OCI-LY3 (cell line): ENCODE results near the gene ANKRD26.
A peak's percentile ranks its signal among the peaks of the same experiment; 100 is the strongest.

Experiments
- H2AFZ ChIP-seq: fragments of 200-600, 300-600 bp; shearing (Covaris generic); 2 replicates; pipeline ENCODE4 v1.6.0; 2014; ENCODE audit warnings: antibody characterized with exemption, low read depth, low read length
- H3K27ac ChIP-seq: fragments of 200-600, 300-600 bp; sonication (generic); 2 replicates; pipeline ENCODE4 v1.5.1; 2014; ENCODE audit warnings: mild to moderate bottlenecking, low read length, moderate library complexity, mixed read lengths
- H3K27me3 ChIP-seq: fragments of 200-600, 300-600 bp; sonication (generic); 2 replicates; pipeline ENCODE4 v1.6.1; 2014; ENCODE audit warnings: low read depth, low read length, mixed read lengths
- H3K36me3 ChIP-seq: fragments of 200-600, 300-600 bp; sonication (generic); replicated peaks from 2 replicates; pipeline ENCODE3; 2014; ENCODE audit warnings: low read depth, low read length, mixed read lengths
- H3K4me1 ChIP-seq: fragments of 300-600, 200-600 bp; sonication (generic); 2 replicates; pipeline ENCODE4 v1.6.1; 2014; ENCODE audit warnings: low read length, mixed read lengths
- H3K4me2 ChIP-seq: fragments of 200-600, 300-600 bp; sonication (generic); 2 replicates; pipeline ENCODE4 v1.6.1; 2014; ENCODE audit warnings: low read length, mixed read lengths
- H3K4me3 ChIP-seq: fragments of 300-600, 200-600 bp; sonication (generic); 2 replicates; pipeline ENCODE4 v1.5.1; 2014; ENCODE audit warnings: antibody characterized with exemption, mild to moderate bottlenecking, low read length, moderate library complexity
- H3K79me2 ChIP-seq: fragments of 300-600, 200-600 bp; shearing (Covaris generic); 2 replicates; pipeline ENCODE4 v1.6.1; 2014; ENCODE audit warnings: mild to moderate bottlenecking, low read length, mixed read lengths
- H3K9ac ChIP-seq: fragments of 300-600, 200-600 bp; shearing (Covaris generic); 2 replicates; pipeline ENCODE4 v1.6.0; 2014; ENCODE audit warnings: mild to moderate bottlenecking, low read length, moderate library complexity
- H3K9me3 ChIP-seq: fragments of 200-600, 300-600 bp; shearing (Covaris generic); 2 replicates; pipeline ENCODE4 v1.6.1; 2014; ENCODE audit warnings: low read length, mixed read lengths; ENCODE audit not compliant: insufficient read depth
- H4K20me1 ChIP-seq: fragments of 200-600, 300-600 bp; sonication (generic); 2 replicates; pipeline ENCODE4 v1.6.1; 2016; ENCODE audit warnings: low read length, mixed read lengths; ENCODE audit not compliant: insufficient read depth
- CTCF ChIP-seq: fragments of 200-600, 300-600 bp; sonication (generic); IDR thresholded peaks from 2 replicates; pipeline ENCODE4 v1.5.1; 2014; ENCODE audit warnings: antibody characterized with exemption, low read length, low read depth
- EZH2phosphoT487 ChIP-seq: fragments of 200-600 bp; shearing (Covaris generic); IDR thresholded peaks from 2 replicates; pipeline ENCODE4 v1.6.1; 2018; ENCODE audit warnings: antibody characterized with exemption, mixed run types, low read depth

The ANKRD26 gene

DNA sequence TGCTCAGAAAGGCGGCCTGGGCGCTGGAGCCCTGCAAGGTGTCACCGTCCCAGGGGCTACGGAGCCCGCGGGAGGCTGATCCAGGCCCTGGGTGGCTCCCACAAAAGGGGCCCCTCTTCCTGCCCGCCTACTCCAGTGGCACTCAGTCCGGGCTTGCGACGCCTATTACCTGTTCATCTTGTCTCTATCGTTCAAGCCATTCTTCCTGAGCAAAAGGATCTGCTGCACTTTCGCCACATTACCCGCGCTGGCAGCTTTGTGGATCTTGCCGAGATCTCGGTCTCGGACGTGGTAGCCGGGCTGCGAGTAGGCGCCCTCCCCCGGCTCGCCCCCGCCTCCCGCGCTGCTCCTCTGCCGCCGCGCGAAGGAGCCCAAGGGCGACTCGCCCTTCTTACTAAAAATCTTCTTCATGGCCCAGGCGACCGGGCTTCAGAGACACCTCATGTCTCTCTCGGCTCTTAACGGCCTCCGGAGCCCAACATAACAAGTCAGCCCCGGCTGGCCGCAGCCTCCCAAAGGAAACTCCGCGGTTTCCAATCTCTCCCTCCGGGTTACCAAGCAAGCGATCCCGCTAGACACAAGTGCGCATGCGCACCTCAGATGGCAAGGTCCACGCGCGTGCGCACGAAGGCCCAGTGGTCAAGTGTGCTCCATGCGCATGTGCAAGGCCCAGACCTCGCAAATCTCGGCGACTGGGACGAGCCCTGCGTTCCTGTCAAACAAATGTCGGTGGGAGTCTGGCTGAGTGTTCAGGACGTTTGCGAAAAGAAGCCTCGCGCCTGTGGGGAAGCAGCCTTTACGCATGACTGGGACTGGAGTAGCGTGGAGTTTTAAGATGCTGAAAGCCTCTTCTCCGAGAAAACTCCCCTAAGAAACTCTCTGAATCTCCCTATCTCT lies at the start of gene ANKRD26:
TSS of gene ANKRD26 (minus strand) at position 579 of the 897 bp plus-strand sequence. CDS start at position 411, 168 bp downstream.
- peak within 1 kb of the TSS; percentile 97 for H3K4me2 ChIP-seq
- H4K20me1 ChIP-seq, result no peaks in the 10 kb centered on the region
- peaks cover 6% of the 10 kb centered on the region; the same call in 1 of the 2 replicates for H3K79me2 ChIP-seq
- H3K27me3 ChIP-seq, result no peaks in the 10 kb centered on the region
- peaks cover 20% of the 10 kb centered on the region for H3K4me1 ChIP-seq
- peak within 1 kb of the TSS; percentile 98 for H2AFZ ChIP-seq
- H3K36me3 ChIP-seq, result no peaks in the 10 kb centered on the region
- H3K9ac ChIP-seq, result peak within 1 kb of the TSS; percentile 80
- peak within 1 kb of the TSS; percentile 92 for H3K4me3 ChIP-seq
- TF ChIP-seq CTCF (peak; percentile 20), EZH2phosphoT487 (no peak)
- H3K9me3 ChIP-seq, result no peaks in the 10 kb centered on the region
- peak within 1 kb of the TSS; percentile 57 for H3K27ac ChIP-seq

GRCh38 chr10:27147701-27148100 lies 47.4 kb upstream of the ANKRD26 start:
- peaks cover 40% of the 10 kb centered on the region for H3K36me3 ChIP-seq
- H3K27ac ChIP-seq, result no peak overlapping the region
- H3K4me2 ChIP-seq, result no peak overlapping the region
- H3K4me1 ChIP-seq, result peaks cover 8% of the 10 kb centered on the region
- no peak overlapping the region for H3K4me3 ChIP-seq
- TF ChIP-seq CTCF, result no peak
- TF ChIP-seq EZH2phosphoT487, result no peak
- H3K9ac ChIP-seq, result no peak overlapping the region
- peaks cover 20% of the 10 kb centered on the region for H4K20me1 ChIP-seq
- H3K9me3 ChIP-seq, result no peaks in the 10 kb centered on the region
- H2AFZ ChIP-seq, result no peak overlapping the region
- no peaks in the 10 kb centered on the region for H3K27me3 ChIP-seq
- peaks cover 85% of the 10 kb centered on the region for H3K79me2 ChIP-seq

GRCh38 chr10:27145937-27146336 lies 45.6 kb upstream of the ANKRD26 start:
- peaks cover 67% of the 10 kb centered on the region for H3K79me2 ChIP-seq
- H3K4me3 ChIP-seq, result no peak overlapping the region
- H3K4me2 ChIP-seq, result no peak overlapping the region

More at GRCh38 chr10:27145937-27146336, 45.6 kb upstream of the ANKRD26 start:
- H3K27me3 ChIP-seq, result no peaks in the 10 kb centered on the region
- no peak overlapping the region for H2AFZ ChIP-seq
- TF ChIP-seq EZH2phosphoT487, result no peak
- no peak for TF ChIP-seq CTCF
- H3K36me3 ChIP-seq, result peaks cover 31% of the 10 kb centered on the region
- no peak overlapping the region for H3K9ac ChIP-seq
- H3K4me1 ChIP-seq, result no peaks in the 10 kb centered on the region
- no peak overlapping the region for H3K27ac ChIP-seq
- H3K9me3 ChIP-seq, result no peaks in the 10 kb centered on the region
- peaks cover 9% of the 10 kb centered on the region; the same call in 1 of the 2 replicates for H4K20me1 ChIP-seq
